IPS DF 4.7 (cell line): ENCODE data around the gene DRC7.
A peak's percentile ranks its signal among the peaks of the same experiment; 100 is the strongest.
"Not testable (repeated sequence)": the region's sequence is repeated elsewhere in the genome, so short reads cannot be mapped to it uniquely, and the experiment has no call there.

Experiments used
- DNase-seq: peaks from one replicate; pipeline ENCODE4 v3.0.0-alpha.2; 2013; ENCODE audit warnings: low spot score; ENCODE audit errors: extremely low read depth

Gene DRC7

DNA sequence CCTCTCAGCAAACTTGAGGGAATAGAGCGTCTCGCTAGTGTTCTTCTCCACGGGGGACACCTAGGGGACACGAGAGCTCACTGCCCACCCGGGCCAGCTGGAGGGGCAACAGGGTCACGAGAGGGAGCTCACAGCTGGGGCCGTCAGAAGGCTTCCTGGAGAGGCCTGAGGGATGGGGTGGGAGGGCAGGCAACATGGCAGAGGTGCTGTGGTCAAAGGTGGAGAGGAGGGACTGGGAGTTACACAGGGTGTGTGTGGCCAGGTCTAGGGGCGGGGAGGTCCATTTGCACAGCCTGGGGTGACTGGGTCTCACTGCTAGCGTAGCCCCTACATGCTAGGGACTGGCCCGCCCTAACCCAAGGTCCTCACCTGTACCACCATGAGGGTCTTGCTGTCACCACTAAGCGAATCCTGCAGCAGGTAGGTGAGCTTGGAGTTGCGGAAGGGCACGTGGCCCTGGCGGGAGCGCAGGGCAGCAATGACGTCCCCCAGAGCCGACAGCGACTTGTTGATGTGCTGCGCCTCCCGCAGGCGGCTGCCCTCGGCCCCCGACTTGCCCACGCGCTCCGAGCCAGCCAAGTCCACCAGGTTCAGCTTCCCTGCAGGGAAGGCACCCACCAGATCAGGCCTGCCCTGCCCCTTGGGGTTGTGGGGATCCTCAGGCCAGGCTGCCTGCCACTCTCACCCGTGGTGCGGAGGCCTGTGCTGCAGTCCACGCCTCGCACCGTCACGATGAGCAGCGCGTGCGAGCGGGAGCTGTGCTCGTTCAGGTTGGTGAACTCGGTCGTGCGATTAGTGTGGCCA is 66.0 kb downstream of the DRC7 start:
- no peak for DNase-seq

GRCh38 chr16:57761301-57761700 is 66.7 kb downstream of the DRC7 start:
- no peak for DNase-seq

DNA sequence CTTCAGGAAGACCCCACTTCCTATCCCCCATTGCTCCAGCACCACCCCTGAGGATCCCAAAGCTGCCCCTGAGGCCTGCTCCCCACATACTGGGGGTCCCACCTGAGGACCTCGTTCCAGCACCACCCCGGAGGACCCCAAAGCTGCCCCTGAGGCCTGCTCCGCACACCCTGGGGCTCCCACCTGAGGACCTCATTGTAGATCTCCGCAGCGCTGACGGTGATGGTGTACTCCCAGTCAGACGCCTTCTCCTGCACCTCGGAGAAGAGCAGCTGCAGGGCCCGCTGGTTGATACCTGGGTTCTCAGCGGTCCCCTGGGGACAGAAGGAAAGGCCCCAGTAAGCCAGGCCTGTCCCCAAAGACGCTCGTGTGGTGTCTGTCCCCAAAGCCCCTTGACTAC is 67.4 kb downstream of the DRC7 start:
- DNase-seq, result no peak

DNA sequence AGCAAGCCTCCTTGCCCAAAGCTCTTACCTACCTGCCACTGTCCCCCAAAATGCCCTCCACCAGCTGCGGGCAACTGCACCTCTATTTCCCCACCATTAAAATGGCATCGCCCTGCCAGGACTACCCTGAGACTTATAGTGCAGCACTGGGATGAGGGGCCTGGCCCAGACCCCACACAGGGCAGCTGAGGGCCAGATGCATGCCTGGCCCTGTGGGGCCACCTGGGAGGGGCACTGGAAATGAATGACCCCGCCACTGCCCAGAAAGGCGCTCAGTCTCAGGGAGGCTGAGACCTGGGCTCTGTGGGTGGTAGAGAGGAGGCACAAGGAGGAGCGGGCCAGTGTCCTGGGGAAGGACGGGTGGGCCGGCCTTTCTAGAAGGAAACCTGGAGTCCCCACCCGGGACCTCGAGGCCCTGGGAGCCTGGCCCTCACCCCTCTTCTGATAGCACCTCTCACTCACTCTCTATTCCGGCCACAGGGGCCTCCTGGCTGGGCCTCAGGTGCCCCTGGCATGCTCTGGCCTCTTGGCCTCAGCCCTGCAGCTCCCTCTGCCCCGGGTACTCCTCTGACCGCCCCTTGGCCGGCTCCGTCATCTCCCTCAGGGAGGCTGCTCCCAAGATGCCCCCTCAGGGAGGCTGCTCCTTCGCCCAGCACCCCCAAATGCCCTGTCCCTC is 67.9 kb downstream of the DRC7 start:
- DNase-seq, result no peak

DNA sequence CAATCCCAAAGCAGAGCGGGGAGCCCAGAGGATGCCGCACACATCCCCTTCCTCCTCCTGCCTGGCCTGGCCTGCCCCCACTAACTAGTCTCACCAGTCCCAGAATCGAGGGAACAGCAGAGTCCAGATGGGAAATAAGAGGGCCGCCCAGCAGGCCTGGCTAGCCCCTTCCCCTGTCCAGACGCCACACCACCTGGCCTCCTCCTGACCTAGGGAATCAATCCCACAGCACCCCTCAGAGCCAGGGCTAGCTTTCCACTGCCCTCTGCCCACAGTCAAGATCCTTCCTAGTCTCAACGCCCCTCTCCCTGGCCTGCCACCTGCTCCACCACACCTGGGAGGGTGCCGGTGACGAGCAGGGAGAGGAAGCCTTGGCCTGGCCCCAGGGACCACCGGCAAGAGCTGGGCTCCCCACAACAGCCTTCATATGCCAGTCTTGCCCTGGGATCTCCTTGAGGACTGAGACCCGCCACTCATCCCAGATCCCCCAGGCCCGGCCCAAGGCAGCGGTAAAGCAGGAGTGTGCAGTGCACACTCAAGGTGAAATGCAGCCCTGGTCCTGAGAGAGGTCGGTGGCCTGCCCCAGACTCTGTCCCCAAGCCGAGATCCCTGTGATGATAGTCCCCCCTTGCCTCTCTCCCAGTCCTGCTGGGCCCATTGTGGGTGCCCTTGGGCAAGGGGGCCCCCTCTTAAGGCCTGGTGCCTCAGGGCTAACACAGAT is 68.8 kb downstream of the DRC7 start:
- DNase-seq, result no peak

DNA sequence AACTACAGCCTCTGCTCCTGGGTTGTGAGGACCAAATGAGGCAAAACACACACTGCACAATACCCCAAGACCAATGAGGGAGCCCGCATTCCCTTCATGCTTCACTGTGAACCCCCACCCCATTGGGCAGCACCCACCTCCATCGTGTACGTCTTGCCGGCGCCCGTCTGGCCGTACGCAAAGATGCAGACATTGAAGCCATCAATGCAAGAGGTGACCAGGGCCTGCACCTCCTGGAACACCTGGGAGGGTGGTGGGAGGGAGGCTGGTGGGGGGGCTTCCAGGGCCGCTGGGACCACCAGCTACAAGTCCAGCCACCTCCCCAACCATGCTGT is 69.4 kb downstream of the DRC7 start:
- DNase-seq, result no peak

- peak; percentile 78 for DNase-seq
Observed at GRCh38 chr16:57764341-57765159, 69.9 kb downstream of the DRC7 start.

DNA sequence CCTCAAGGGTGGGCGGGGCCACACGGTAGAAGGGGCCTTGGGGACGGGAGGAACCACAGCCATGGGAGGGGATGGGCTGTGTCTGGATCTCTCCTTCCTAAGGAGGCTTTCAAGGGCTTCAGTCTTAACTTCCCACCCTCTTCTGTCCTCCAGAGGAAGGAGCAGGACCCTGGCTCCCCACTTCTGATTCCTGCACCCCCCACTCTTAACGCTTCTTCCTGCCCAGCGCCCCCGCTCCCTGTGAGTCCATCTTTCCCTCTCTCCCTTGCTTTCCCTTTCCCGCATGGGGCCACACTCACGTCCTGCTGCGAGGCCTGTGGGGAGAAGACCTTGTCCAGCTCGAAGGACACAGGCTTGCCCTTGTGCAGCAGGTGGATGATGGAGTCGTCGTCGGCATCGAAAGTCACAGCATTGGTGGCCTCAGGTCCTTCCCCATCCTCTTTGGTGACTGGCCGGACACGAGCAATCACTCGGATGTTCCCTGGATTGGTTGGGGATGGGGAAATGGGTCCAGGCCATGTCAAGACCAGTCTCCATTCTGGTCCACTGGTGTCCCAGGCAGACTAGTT is 70.6 kb downstream of the DRC7 start:
- DNase-seq, result no peak

DNA sequence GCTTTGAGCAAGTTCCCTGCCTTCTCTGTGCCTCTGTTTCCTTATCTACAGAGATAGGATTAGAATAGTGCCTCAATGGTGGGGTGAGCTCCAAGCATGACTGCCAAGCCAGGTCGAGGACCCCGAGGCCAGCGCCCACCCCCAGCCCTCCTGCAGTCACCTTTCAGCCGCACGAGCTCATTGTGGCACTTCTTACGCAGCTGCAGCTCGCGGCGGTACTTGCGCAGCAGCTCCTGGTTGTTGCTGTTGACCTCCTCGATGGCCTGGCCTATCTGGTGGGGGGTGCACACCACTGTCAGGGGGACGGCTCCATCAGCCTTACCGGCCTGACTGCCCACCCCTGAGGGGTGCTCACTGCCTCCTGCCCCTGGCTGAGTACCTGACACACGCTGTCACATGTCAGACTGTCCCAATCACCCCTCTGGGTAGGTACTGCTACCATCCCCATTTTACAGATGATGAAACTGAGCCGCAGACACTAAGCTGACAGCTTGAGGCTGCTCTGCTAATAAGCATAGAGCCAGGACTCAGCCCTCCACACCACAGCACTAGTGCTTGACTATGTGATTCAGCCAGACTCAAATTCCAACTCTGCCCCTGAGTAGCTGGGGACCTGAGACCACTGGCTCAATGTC is 72.2 kb downstream of the DRC7 start:
- DNase-seq, result no peak

DNA sequence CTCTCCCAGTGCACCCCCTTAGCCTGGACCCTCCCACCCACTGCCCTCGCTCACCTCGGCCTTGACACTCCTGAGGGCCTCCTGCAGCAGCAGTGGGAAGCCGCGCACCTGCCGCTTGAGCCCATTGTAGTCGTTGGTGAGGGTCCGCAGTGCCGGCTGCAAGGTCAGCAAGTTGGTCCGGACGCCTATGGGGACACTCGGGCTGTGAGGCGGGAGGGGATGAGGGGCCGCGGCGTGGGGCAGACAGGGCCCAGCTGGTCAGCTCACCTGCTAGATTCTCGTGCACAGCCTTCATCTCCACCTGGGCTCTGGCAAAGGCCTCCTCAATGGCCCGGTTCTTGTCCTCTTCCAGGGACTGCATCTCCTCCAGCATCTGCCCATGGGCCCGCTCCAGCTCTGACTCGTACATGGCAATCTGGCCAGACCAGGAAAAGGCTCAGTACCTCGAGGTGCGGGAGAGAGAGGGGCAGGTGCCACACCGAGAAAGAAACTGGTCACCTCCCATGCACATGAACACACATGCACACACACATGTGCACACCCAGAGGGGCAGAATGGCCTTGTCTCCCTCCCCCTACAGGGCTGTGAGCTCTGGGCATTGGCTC is 75.0 kb downstream of the DRC7 start:
- no peak for DNase-seq

DNA sequence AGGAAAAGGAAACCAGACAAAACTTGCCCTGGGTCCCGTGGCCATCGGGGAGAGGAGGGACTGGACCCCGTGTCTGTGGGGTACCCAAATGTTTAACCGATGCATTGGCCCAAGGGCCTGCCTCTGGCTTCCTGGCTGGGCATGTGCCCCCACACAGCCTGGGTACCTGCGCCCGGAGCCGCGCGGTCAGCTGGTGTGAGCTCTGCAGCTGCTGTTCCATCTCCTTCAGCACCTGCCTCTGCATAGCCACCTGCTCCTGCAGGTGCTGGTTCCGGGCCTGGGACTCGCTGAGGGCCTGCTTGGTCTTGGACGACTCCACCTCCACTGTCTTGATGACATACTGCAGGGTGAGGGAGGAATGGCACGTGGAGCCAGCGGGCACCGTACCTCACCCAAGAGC is 75.8 kb downstream of the DRC7 start:
- DNase-seq, result no peak

DNA sequence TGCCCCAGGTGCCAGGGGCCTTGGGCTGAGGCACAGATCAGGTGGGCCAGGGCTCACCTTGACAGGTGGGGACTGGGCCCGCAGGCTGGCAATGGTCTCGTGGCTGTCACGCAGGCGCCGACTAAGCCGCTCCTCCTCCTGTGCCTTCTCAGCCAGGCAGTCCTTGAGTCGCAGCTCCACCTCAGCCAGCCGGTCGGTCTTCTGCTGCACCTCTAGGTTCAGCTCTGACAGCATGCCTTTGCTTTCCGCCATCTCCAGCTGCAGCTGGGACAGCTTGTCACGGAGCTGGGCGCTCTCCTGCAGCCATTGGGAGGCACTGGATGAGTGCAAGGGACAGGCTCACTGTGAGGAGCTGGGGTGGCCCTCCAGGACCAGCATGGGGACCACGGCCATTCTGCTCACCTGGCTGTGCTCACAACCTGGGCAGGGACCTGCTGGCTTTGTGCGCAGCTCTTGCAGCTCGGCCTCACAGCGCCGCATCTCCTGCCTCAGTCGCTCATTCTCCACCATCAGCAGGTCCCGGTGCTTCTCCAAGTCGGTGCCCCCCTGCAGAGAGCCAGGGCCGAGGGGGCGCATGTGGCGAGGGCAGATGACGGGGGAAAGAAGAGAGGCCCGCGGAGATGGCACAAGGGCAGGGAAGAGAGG is 76.7 kb downstream of the DRC7 start:
- DNase-seq, result no peak

GRCh38 chr16:57773019-57773418 is 78.4 kb downstream of the DRC7 start:
- no peak for DNase-seq

DNA sequence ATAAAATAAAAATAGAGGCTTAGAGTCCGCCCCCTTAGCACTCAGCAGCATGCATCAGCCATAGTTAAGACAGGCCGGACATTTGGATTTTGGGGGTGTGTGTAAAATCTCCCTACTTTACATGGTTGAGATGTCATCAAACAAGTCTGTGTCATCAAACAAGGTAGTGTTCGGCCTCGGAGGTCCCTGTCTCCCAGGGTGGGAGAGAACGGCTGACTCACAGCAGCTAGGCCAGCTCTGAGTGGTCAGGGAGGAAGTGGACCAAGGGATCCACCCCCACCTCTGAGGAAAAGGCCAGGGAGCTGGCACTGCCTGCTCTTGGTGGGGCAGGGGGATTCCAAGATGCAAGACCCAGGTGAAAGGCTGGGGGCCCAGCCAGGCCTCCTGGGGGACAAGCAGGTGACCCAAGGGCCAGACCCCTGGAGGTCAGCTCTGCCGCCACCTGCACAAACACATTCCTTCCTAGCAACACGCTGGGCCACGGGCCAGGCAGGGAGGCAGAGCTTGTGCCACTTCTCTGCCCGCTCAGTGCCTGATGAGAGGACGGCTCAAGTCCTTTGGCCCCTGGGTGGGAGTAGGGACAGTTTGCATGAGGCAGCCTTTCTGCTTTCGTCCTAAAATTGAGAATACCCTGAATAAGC is 79.2 kb downstream of the DRC7 start:
- DNase-seq, result no peak

GRCh38 chr16:57774705-57775285 is 80.2 kb downstream of the DRC7 start:
- DNase-seq, result no peak

- DNase-seq, result peak; percentile 82
Observed at GRCh38 chr16:57775661-57776469, 81.3 kb downstream of the DRC7 start.

- no peak for DNase-seq
Observed at GRCh38 chr16:57778658-57779057, 84.1 kb downstream of the DRC7 start.

DNA sequence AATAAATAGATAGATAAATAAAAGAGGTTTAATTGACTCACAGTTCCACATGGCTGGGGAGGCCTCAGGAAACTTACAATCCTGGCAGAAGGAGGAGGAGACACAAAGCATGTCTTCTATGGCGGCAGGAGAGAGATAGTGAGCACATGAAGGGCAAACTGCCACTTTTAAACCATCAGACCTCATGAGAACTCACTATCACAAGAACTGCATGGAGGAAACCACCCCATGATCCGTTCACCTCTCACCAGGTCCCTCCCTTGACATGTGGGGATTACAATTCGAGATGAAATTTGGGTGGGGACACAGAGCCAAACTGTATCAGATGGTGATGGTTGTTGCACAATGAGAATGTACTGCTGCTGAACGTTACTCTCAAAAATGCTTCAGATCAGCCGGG is 85.2 kb downstream of the DRC7 start:
- DNase-seq, result not testable (repeated sequence)
